Neural cell (in vitro differentiated cells): Measurements from ENCODE around the gene AKAP9. TPM values are rescaled to one million over a fixed set of nuclear protein-coding genes. Genes with fewer than 3 reads are reported as not detected.

Source experiments
- H2AFZ ChIP-seq: fragments of 200-600, 300-800 bp; sonication (generic), shearing (Covaris generic); 2 replicates; pipeline ENCODE4 v1.6.0; 2014; ENCODE audit warnings: low read depth, mild to moderate bottlenecking, antibody characterized with exemption, low read length, moderate library complexity
- H3F3A ChIP-seq: fragments of 200-600 bp; shearing (Covaris generic); 2 replicates; pipeline ENCODE4 v1.6.1; 2016; ENCODE audit warnings: mild to moderate bottlenecking, moderate library complexity, mixed read lengths, antibody characterized with exemption, low read length; ENCODE audit not compliant: insufficient read depth, poor library complexity, severe bottlenecking
- H3K27ac ChIP-seq: fragments of 200-600, 300-800 bp; sonication (generic), shearing (Covaris generic); 2 replicates; pipeline ENCODE4 v1.5.1; 2014; ENCODE audit warnings: mild to moderate bottlenecking, low read length, moderate library complexity
- H3K27me3 ChIP-seq: fragments of 300-800, 200-600 bp; sonication (generic), shearing (Covaris generic); 2 replicates; pipeline ENCODE4 v1.6.0; 2014; ENCODE audit warnings: mild to moderate bottlenecking, low read depth, low read length, moderate library complexity; ENCODE audit not compliant: insufficient read depth
- H3K36me3 ChIP-seq: fragments of 300-800, 200-600 bp; sonication (generic), shearing (Covaris generic); 2 replicates; pipeline ENCODE4 v1.5.1; 2014; ENCODE audit warnings: mild to moderate bottlenecking, antibody characterized with exemption, low read length, moderate library complexity; ENCODE audit not compliant: insufficient read depth
- H3K4me2 ChIP-seq: fragments of 300-800, 200-600 bp; sonication (generic), shearing (Covaris generic); 2 replicates; pipeline ENCODE4 v1.6.0; 2014; ENCODE audit warnings: mild to moderate bottlenecking, low read length
- H3K4me3 ChIP-seq: fragments of 300-800, 200-600 bp; sonication (generic), shearing (Covaris generic); 2 replicates; pipeline ENCODE4 v1.5.1; 2014; ENCODE audit warnings: mild to moderate bottlenecking, low read length, moderate library complexity
- H3K79me2 ChIP-seq: fragments of 200-600 bp; shearing (Covaris generic); replicated peaks from 2 replicates; pipeline ENCODE4 v1.6.0; 2014; ENCODE audit warnings: mild to moderate bottlenecking, low read length, moderate library complexity; ENCODE audit not compliant: insufficient read depth
- H3K9ac ChIP-seq: fragments of 300-800, 200-600 bp; sonication (generic), shearing (Covaris generic); 2 replicates; pipeline ENCODE4 v1.6.1; 2016; ENCODE audit warnings: mild to moderate bottlenecking, low read length, mixed read lengths
- H3K9me2 ChIP-seq: fragments of 200-600 bp; shearing (Covaris generic); 2 replicates; pipeline ENCODE4 v1.6.1; 2016; ENCODE audit warnings: mild to moderate bottlenecking, low read length, mixed read lengths; ENCODE audit not compliant: insufficient read depth
- H3K9me3 ChIP-seq: fragments of 200-600, 300-800 bp; sonication (generic), shearing (Covaris generic); 2 replicates; pipeline ENCODE4 v1.6.1; 2016; ENCODE audit warnings: mild to moderate bottlenecking, mixed run types, low read length, moderate library complexity, mixed read lengths
- H4K20me1 ChIP-seq: fragments of 200-600 bp; shearing (Covaris generic); 2 replicates; pipeline ENCODE4 v1.6.1; 2016; ENCODE audit warnings: mild to moderate bottlenecking, mixed run types; ENCODE audit not compliant: insufficient read depth
- EP300 ChIP-seq: fragments of 450-650 bp; conservative IDR thresholded peaks from 2 replicates; pipeline ENCODE4 v1.6.1; 2014; ENCODE audit warnings: antibody characterized with exemption, mild to moderate bottlenecking, moderate library complexity; ENCODE audit not compliant: poor library complexity, severe bottlenecking
- EZH2 ChIP-seq: fragments of 200-600, 300-800 bp; shearing (Covaris generic), sonication (generic); IDR thresholded peaks from 2 replicates; pipeline ENCODE4 v1.6.1; 2014; ENCODE audit warnings: antibody characterized with exemption, low read length, borderline replicate concordance, mild to moderate bottlenecking; ENCODE audit not compliant: insufficient read depth, poor library complexity, severe bottlenecking
- MXI1 ChIP-seq: fragments of 450-650 bp; conservative IDR thresholded peaks from 2 replicates; pipeline ENCODE4 v1.6.1; 2014; ENCODE audit warnings: antibody characterized with exemption, mild to moderate bottlenecking; ENCODE audit not compliant: poor library complexity, severe bottlenecking
- POLR2AphosphoS5 ChIP-seq: IDR thresholded peaks from 2 replicates; pipeline ENCODE4 v1.6.1; 2012
- RAD21 ChIP-seq: fragments of 450-650 bp; conservative IDR thresholded peaks from 2 replicates; pipeline ENCODE4 v1.6.1; 2014; ENCODE audit warnings: antibody characterized with exemption, mild to moderate bottlenecking, moderate library complexity
- SMC3 ChIP-seq: fragments of 450-650 bp; conservative IDR thresholded peaks from 2 replicates; pipeline ENCODE4 v1.6.1; 2014; ENCODE audit warnings: antibody characterized with exemption, mild to moderate bottlenecking, moderate library complexity; ENCODE audit not compliant: poor library complexity
- TAF1 ChIP-seq: IDR thresholded peaks from 2 replicates; pipeline ENCODE4 v1.6.1; 2012; ENCODE audit warnings: low read depth
- polyA plus RNA-seq: library from polyadenylated mRNA; depleted of rRNA; stranded (reverse); fragments of >200 nt; gene quantifications from 2 replicates; pipeline ENCODE4 v1.2.3, GENCODE V29; 2014
- TF ChIP-seq, protein P1 (sequence below): IDR thresholded peaks from 2 replicates; pipeline ENCODE4 v1.6.1; 2012; ENCODE audit warnings: borderline replicate concordance
- TF ChIP-seq, protein P2 (sequence below): fragments of 450-650 bp; IDR thresholded peaks from 2 replicates; pipeline ENCODE4 v1.5.1; 2014; ENCODE audit warnings: antibody characterized with exemption, mild to moderate bottlenecking, moderate library complexity; ENCODE audit not compliant: poor library complexity, severe bottlenecking

The AKAP9 gene
- polyA plus RNA-seq, 1 donor from 2014 or later: 120 TPM

DNA sequence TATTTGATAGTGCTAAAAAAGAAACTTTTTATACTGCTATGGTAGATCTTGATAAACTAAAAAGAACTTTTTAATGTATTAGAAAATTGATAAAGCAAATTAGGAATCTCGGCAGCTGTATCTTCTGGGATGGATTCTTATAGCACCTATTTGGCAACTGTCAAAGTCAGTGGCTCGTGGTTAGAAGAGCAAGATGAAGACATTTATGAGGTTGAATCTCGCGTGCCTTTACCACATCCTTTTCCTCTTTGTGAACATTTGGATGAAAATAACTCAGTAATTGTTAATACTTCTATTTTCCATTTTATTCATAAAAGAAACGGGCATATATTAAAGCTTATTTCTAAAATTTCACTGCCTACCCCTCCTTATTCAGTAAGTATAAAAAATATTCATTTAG is 117.4 kb downstream of the AKAP9 start:
- no peaks in the 10 kb centered on the region for H3F3A ChIP-seq
- no peaks in the 10 kb centered on the region for H3K79me2 ChIP-seq
- H4K20me1 ChIP-seq: no peaks in the 10 kb centered on the region
- H3K4me3 ChIP-seq: no peak overlapping the region
- H3K27ac ChIP-seq: no peak overlapping the region
- no peaks in the 10 kb centered on the region for H3K9me3 ChIP-seq
- H3K9ac ChIP-seq: no peak overlapping the region
- no peak overlapping the region for H2AFZ ChIP-seq
- no peaks in the 10 kb centered on the region for H3K27me3 ChIP-seq
- H3K36me3 ChIP-seq: peaks cover 13% of the 10 kb centered on the region
- no peak overlapping the region for H3K4me2 ChIP-seq
- H3K9me2 ChIP-seq: no peaks in the 10 kb centered on the region
- no peak for TF ChIP-seq RAD21
- no peak for TF ChIP-seq EZH2
- TF ChIP-seq EP300: no peak
- TF ChIP-seq, protein P1, sequence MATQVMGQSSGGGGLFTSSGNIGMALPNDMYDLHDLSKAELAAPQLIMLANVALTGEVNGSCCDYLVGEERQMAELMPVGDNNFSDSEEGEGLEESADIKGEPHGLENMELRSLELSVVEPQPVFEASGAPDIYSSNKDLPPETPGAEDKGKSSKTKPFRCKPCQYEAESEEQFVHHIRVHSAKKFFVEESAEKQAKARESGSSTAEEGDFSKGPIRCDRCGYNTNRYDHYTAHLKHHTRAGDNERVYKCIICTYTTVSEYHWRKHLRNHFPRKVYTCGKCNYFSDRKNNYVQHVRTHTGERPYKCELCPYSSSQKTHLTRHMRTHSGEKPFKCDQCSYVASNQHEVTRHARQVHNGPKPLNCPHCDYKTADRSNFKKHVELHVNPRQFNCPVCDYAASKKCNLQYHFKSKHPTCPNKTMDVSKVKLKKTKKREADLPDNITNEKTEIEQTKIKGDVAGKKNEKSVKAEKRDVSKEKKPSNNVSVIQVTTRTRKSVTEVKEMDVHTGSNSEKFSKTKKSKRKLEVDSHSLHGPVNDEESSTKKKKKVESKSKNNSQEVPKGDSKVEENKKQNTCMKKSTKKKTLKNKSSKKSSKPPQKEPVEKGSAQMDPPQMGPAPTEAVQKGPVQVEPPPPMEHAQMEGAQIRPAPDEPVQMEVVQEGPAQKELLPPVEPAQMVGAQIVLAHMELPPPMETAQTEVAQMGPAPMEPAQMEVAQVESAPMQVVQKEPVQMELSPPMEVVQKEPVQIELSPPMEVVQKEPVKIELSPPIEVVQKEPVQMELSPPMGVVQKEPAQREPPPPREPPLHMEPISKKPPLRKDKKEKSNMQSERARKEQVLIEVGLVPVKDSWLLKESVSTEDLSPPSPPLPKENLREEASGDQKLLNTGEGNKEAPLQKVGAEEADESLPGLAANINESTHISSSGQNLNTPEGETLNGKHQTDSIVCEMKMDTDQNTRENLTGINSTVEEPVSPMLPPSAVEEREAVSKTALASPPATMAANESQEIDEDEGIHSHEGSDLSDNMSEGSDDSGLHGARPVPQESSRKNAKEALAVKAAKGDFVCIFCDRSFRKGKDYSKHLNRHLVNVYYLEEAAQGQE: no peak
- TF ChIP-seq SMC3: no peak
- no peak for TF ChIP-seq MXI1
- no peak for TF ChIP-seq POLR2AphosphoS5
- TF ChIP-seq, protein P2, sequence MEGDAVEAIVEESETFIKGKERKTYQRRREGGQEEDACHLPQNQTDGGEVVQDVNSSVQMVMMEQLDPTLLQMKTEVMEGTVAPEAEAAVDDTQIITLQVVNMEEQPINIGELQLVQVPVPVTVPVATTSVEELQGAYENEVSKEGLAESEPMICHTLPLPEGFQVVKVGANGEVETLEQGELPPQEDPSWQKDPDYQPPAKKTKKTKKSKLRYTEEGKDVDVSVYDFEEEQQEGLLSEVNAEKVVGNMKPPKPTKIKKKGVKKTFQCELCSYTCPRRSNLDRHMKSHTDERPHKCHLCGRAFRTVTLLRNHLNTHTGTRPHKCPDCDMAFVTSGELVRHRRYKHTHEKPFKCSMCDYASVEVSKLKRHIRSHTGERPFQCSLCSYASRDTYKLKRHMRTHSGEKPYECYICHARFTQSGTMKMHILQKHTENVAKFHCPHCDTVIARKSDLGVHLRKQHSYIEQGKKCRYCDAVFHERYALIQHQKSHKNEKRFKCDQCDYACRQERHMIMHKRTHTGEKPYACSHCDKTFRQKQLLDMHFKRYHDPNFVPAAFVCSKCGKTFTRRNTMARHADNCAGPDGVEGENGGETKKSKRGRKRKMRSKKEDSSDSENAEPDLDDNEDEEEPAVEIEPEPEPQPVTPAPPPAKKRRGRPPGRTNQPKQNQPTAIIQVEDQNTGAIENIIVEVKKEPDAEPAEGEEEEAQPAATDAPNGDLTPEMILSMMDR: no peak
- TF ChIP-seq TAF1: no peak

DNA sequence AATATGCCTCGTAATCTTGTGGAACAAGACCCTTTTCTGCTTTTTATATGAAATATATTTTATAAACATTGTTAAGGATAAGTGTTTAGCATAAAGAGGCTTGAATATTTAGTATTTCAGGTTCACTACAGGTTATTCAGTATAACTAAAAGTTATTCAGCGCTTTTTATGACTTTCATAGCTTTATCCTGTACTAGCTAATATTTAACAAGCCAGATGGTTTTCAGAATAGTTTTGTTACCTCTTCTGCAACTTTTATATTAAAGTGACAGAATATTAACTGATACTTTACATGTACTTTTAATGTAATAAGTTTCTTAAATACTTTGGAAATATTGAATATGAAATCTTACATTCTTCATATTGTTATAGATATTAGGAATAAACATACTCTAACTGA is 118.2 kb downstream of the AKAP9 start:
- no peaks in the 10 kb centered on the region for H3K79me2 ChIP-seq
- H3K4me3 ChIP-seq: no peak overlapping the region
- no peak overlapping the region for H2AFZ ChIP-seq
- H3K9ac ChIP-seq: no peak overlapping the region
- no peaks in the 10 kb centered on the region for H3F3A ChIP-seq
- no peaks in the 10 kb centered on the region for H3K27me3 ChIP-seq
- TF ChIP-seq SMC3 (no peak), MXI1 (no peak)
- H4K20me1 ChIP-seq: no peaks in the 10 kb centered on the region
- H3K9me3 ChIP-seq: no peaks in the 10 kb centered on the region
- H3K36me3 ChIP-seq: peaks cover 7% of the 10 kb centered on the region
- no peaks in the 10 kb centered on the region for H3K9me2 ChIP-seq
- H3K4me2 ChIP-seq: no peak overlapping the region
- H3K27ac ChIP-seq: no peak overlapping the region

DNA sequence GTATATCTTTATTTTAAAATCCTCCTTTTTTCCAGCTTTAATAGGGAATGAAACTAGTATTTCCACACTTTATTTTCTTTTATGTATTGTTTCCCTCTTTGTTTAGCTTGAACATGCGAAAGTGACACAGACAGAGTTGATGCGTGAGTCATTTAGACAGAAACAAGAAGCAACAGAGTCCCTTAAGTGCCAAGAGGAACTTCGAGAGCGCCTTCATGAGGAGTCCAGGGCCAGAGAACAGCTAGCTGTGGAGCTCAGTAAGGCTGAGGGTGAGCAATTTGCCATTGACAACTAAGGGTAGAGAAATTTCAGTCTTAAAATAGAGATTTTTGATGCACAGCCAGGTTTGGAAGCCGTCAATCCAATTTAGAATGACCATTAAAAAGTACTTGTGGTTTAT is 120.5 kb downstream of the AKAP9 start:
- H3K27me3 ChIP-seq: no peaks in the 10 kb centered on the region
- no peak overlapping the region for H3K9ac ChIP-seq
- H3K4me2 ChIP-seq: no peak overlapping the region
- no peaks in the 10 kb centered on the region for H3K79me2 ChIP-seq
- H3F3A ChIP-seq: no peaks in the 10 kb centered on the region
- H3K36me3 ChIP-seq: peaks cover 7% of the 10 kb centered on the region
- no peak overlapping the region for H3K4me3 ChIP-seq
- no peaks in the 10 kb centered on the region for H3K9me2 ChIP-seq
- no peak overlapping the region for H2AFZ ChIP-seq
- no peaks in the 10 kb centered on the region for H4K20me1 ChIP-seq
- H3K9me3 ChIP-seq: no peaks in the 10 kb centered on the region
- no peak for TF ChIP-seq POLR2AphosphoS5
- no peak for TF ChIP-seq EZH2
- TF ChIP-seq MXI1: no peak
- TF ChIP-seq, protein P1: no peak
- TF ChIP-seq, protein P2: no peak
- TF ChIP-seq SMC3: no peak
- TF ChIP-seq TAF1: no peak
- TF ChIP-seq EP300: no peak
- no peak for TF ChIP-seq RAD21
- no peak overlapping the region for H3K27ac ChIP-seq
